ENCODE data around the gene KIAA1614.

Gene KIAA1614

GRCh38 chr1:180997843-180998504 is 85.3 kb downstream of the KIAA1614 start:
- DNase-seq (ENCODE audit: low read depth), result peak; percentile 17
- H3K4me3 ChIP-seq (ENCODE audit: low read depth, low read length), result no peak overlapping the region
- TF ChIP-seq, protein P1, sequence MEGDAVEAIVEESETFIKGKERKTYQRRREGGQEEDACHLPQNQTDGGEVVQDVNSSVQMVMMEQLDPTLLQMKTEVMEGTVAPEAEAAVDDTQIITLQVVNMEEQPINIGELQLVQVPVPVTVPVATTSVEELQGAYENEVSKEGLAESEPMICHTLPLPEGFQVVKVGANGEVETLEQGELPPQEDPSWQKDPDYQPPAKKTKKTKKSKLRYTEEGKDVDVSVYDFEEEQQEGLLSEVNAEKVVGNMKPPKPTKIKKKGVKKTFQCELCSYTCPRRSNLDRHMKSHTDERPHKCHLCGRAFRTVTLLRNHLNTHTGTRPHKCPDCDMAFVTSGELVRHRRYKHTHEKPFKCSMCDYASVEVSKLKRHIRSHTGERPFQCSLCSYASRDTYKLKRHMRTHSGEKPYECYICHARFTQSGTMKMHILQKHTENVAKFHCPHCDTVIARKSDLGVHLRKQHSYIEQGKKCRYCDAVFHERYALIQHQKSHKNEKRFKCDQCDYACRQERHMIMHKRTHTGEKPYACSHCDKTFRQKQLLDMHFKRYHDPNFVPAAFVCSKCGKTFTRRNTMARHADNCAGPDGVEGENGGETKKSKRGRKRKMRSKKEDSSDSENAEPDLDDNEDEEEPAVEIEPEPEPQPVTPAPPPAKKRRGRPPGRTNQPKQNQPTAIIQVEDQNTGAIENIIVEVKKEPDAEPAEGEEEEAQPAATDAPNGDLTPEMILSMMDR (conservative IDR thresholded peaks at IDR 0.05; ENCODE audit: low read depth, low read length), result no peak

All from choroid plexus epithelial cell (primary cell).